COLO668 (cell line): ENCODE results near the gene ADCY10.

ENCODE experiments used
- DNase-seq: peaks from one replicate; lab custom pipeline; 2025; ENCODE audit not compliant: unreplicated experiment; lab: John Stamatoyannopoulos, UW

The ADCY10 gene

DNA sequence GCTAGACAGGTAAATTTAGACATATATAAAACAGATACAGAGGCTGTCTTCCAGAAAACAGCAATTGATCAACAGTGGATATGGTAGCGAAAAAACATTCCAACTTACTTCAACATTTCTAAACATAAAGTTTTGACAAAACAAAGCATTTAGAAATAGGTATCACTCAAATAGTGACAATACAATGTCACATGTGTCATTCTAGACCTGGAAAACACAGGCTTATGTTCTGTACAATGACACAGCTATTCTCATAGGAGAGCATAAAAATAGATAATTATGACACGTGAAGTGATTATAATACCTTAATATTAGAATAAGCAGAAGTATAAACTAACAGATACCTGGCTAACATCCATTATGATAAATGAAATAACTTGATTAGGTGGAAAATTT is 14.5 kb upstream of the ADCY10 start:
- DNase-seq = no peak

DNA sequence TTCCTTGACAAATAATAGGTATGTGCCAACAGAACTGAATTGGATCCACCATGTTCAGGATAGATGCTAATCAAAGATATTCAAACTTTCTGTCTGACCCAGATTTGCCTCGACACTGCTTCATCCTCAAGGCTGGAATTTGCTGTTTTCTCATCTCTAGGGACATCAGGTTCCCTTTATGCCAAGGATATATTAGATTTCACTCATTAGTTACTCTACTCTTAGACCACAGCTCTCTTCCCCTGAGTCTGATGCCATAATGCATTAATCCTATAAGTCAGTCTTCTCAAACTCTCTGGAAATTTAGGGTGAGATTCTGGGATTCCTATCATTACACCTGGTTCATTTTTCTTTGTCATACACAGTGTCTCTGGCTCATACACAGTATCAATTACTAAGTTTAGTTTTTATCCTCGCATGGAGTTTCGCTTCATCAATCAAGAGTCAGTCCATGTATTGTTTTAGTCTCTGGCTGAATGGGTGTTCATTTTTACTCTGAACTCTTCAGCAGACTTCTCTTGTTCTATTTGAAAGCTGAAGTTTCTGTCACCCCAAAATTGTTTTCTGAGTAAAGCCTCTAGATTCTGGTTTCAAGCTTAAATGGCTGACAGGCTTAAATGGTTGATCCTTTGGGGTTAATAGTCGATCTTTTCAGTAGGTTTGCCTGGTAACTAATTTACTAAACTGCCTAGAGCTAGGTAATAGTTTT is 13.3 kb upstream of the ADCY10 start:
- no peak for DNase-seq

DNA sequence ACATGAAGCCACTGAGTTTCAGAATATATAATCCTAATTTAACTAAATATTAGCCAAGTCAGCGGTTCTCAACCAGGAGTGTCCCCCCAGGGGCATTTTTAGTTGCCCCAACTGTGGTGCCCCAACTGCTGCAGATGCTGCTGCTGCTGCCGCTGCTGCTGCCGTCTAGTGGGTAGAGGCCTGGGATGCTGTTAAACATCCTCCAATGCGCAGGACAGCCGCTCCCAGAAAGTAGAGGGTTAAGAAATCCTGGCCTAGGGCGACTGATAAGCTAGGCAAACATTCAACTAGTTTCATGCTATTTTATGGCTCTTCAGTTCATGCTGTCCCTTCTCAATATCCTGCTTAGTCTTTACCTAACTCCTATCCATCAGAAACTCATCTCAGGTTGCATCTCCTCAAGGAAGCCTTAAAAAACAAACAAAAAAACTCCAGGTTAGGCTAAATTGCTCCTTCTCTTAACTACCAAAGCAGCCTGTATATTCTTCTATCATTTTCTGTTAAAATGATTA is 12.6 kb upstream of the ADCY10 start:
- DNase-seq = no peak

DNA sequence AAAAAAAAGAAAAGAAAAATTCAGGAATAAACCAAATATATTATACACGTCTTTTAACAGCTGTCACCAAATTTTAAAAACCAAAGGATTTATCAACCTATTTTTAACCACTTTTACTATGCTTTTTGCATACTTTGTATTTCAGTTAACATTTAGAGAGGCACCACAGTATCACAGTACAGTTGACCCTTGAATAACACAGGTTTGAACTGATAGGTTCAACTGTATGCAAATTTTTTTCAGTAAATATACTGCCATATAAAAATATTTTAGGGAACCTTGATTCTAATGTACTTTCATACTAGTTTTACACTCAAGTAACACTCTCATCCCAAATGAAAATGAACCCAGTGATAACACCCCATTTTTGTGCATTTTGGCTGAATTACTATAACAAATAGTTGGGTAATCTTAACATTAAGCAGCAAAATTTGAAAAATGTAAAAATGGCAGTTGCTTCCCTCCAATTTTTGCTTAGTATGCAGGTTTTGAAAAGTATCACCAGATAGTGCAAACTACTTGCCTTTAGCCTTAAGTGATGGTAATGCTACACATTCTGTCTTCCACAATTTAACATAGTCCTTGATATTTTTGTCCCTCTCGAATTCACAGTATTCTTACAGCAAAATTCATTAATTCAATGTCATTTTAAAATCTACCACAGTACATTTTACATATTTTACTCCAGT is 10.8 kb upstream of the ADCY10 start:
- no peak for DNase-seq

DNA sequence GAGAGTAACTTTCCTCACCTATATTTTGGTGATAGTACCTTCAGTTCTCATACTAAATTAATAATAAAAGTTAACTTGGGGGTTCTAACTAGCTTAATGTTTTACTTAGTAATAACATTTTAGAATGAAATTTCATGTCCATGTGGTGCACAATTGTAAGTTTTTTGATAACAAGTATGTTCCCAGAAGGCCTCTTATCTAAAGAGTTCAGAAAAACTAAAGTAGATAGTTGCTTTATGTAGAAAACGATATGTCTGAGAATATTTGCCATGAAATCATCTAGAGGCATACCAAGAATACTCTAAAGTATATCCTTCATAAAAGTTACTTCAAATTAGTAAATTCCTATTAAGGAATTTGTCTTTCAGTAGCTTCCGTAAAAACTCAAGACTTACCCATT is 10.2 kb upstream of the ADCY10 start:
- no peak for DNase-seq

DNA sequence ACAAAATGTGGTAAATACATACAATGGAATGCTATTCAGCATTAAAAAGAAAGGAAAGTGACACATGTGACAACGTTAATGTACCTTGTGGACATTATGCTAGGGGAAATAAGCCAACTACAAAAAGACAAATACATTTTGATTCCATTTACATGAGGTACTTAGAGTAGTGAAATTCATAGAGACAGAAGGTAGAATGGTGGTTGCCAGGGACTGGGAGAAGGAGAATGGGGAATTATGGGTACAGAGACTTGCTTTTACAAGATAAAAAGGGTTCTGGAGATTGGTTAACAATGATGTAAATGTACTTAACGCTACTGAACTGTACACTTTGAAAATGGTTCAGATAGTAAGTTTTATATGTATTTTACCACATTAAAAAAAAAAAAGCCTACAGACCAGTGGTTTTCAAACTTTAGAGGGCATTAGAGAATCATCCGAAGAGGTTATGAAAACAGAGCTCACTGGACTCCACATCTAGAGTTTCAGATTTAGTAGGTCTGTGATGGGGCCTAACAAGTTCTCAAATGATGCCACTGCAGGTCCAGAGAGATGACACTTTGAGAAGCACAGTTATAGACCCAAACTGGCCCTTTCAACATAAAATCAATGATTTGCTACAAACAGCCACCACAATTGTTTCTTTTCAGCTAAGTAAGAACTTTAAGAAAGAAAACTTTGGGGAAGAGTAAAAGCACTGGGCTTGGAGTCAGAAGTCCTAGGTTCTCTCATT is 9.6 kb upstream of the ADCY10 start:
- no peak for DNase-seq

DNA sequence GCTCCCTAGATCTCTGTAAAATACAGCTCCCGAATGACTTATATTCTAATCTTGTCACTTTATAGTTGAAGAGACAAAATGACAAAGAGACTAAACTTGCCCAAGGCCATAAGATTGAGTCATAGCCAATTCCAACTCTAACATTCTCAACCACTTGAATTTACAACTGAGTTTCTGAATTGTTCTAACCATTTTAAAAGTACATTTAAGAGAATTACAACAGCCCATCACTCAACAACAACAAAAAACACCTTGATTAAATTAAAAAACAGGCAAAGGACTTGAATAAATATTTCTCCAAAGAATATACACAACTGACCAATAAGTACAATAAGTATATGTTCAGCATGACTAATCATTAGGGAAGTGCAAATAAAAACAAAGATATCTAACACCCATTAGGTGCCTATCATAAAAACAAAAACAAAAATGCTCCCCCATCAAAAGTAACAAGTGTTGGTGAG is 8.7 kb upstream of the ADCY10 start:
- DNase-seq = no peak

DNA sequence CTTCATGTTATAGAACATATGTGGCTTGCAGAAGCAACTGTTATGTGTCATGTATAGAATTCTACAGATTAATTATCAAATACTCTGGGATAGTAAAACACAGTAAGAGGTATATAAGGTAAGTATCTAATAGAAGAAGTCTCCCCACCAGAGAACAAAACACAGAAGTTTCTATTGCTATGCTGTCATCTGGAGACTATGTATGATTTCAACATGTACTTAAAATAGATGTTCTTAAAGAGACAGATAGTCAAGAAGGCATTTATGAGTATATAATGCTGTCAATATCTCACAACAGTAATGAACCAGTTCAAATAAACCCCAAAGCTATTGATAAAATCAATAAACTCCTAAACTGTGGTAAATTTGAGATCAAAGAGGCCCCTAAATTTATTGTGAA is 8.1 kb upstream of the ADCY10 start:
- no peak for DNase-seq

DNA sequence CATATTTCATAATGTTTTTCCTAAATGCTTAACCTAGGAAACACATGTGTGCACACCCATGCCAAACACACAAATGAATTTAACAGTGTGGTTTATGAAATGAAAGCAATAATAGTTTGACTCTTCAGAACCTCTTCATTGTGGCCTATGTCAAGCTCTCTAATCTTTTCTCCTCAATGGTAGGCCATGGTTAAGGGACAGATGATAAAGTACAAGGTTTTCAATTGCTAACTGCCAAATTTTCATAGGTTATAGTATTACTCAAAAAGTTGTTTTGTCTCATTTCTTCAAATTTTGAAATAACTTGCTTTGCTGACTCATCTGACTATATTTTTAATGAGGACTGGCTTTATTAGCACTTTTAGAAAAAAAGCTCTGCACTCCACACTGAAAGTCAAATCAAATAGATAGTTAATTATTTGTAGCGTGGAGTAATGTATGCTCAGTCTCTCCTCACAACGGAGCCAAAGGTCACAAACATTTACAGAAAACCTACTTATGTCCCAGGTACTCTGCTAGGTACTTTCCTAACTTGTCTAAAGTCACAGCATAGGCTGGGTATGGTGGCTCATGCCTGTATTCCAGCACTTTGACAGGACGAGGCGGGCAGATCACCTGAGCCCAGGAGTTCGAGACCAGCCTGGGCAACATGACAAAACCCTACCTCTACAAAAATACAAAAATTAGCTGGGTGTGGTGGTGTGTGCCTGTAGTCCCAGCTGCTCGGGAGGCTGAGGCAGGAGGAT is 3.0 kb upstream of the ADCY10 start:
- no peak for DNase-seq

DNA sequence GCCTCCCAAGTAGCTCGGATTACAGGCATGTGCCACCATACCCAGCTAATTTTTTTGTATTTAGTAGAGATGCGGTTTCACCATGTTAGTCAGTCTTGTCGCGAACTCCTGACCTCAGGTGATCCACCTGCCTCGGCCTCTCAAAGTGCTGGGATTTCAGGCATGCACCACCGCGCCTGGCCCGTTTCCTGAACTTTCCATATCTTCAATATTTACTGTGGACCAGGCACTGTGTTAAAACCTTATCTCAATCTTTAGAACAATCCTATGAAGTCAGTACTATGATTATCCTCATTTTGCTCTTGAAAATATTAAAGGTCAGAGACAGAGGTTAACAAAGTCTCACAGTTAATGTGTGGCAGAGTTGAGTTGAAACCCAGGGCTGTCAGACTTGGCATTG is 1.6 kb upstream of the ADCY10 start:
- DNase-seq = no peak

DNA sequence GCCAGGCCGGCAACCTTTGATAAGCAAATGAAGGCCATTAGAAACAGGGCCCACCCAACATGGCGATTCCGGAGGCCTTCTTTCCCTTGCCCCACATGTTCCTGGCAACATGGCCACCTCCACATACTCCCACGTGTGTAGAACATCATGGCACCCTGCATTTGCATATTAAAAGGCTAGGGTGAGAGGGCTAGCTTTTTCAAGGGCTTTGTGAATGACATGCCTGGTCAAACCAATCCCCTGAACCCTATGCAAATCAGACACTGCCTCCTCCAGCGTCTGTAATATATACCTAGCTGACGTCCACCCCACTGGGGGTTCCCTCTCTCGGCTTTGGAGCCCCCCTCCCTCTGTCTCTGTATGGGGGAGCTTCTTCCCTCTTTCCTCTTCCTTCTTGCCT is 1.6 kb downstream of the ADCY10 start:
- DNase-seq = no peak

DNA sequence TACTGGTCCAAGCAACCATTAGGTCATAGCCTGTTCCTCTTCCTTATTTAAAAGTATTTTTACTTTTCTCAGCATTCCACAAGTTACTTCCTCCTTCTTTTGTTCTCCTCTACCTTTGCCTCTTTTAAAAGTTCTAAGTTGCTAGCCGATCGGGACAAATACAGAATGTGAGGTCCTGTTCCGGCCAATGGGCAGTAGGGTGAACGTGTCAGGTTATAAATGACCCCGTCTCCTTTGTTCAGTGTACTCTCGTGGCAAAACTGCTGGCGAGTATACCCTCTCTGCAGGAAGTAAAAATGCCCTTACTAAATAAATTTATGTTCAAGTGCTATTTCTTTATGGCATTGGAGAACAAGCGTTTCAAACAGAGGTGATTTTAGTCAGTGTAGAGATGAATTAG is 2.5 kb downstream of the ADCY10 start:
- no peak for DNase-seq

DNA sequence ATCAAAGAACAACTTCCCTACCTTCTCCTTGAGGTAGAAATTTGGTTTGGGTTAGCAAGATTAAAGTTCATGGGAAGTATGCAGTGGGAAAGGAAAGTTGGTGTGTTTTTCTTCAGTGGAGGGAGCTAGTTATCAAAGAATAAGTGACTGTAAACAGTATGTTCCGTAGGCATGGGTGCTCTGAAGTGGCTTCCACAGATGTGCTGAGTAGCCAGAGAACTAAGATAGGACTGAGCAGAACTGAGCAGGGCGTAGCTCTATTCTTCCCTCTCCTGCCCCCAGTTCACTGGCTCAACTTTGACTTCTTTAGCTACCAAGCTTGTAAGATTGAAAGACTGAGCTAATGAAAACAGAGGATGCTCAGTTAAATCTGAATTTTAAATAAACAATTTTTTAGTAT is 3.4 kb downstream of the ADCY10 start:
- DNase-seq = no peak

DNA sequence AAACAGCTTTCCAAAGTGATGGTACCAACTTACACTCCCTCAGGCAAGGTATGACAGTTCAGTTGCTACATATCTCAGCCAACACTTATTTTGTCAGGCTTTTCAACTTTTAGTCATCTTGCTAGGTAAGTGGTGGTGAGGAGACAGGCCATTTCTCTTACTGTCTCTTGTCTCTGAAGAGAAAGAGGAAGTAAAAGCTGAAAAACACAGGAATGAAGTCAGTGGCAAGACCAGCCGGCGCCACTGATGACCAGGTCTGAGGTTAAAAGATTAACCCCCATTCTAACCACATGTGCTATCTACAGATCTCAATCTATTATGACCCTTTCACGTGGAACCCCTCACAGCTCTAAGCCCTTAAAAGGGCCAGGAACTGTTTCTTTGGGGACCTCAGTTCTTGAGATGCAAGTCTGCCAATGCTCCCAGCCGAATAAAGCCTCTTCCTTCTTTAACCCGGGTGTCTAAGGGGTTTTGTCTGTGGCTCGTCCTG is 4.2 kb downstream of the ADCY10 start:
- no peak for DNase-seq

DNA sequence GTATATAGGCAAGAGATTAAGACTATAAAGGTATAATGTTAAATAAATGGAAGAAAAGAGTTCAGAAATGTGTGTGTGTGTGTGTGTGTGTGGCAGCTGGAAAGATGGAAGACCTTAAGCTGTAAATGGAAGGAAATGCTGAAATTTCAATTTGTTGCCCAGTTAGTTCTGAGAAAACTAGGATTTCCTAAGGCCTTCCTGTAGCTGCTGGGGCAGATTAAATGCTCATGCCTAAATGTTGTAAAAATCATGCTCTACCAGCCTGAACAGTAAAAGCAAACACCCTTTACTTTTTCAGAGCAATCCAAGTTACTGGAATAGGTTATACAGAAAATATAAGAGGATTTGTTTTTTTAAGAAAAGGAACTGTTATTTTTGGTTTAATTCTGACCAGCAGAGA is 8.3 kb downstream of the ADCY10 start:
- no peak for DNase-seq

DNA sequence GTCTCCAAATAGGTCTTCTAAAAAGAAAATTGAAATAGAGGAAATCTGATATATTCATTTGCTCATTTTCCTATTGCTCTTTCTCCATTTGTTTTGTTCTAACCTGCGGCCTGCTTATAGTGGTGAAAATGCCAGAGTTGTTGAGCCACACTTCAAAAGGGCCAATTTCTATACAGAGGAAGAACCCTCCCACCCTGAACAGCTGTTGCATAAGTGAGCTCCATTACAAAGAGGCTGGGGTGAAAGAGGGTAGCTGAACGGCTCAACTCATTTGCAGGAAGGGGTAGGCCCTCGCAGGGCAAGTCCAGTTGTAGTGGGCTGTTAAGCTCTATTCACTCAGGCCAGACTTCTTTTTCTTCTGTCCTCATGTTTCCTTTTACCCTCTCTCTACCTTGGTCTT is 8.8 kb downstream of the ADCY10 start:
- DNase-seq = no peak

DNA sequence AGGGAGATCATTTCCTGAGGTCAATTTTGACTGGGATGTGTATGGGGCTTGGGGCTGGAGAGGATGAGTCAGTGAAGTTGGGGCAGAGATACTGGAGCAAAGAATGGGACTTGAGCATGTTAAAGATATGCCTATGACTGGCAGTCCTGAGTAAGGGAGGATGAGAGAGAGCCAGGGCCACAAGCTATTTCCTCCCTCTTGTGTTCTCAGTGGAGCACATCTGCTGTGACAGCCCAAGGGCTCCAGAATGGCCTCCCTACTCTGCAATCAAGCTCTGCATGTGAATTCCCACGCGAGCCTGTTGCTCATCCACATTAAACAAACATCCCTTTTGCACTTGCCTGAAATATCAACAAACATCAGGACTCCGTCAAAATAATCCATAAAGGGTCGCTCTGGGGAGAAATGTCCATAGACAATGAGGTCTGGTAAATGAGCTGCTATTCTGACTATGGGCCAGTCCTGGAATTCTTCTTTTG is 9.2 kb downstream of the ADCY10 start:
- DNase-seq = peak; percentile 54

DNA sequence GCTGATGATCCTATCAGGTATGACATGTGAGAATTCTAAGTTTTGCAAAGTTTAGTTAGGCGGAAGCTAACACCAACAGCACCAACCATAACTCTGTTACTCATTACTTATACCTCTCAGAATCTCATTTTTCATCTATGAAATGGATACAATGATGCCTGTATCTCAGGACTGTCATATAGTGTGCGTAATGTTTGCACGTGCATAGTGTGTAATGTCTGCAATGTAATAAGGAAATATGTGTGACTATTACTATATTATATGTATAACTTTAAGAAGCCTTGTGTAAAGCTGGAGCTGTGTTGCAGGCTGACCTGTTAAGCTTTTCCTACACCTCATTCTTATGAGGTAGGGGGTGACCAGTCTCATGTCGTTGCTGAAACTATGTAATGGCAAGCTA is 13.0 kb downstream of the ADCY10 start:
- DNase-seq = no peak

DNA sequence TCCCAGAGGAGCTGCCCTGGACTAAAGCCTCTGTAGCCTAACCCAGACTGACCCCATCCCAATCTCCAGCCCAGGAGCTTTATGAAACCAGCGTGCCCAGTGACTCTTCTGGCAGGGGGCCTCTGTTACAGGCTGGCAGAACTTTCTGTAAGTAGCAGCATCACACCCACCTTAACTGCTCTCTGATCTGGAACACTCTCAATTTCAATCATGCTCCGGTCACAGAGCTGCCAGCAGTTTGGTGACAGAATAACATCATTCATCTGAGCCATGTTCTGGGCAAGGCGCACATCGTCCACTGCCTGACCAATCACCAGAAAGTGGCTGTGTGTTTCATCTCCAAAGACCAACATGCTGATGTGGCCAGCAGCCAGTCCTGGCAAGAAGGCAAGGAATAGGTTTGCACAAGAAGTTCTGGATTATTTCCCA is 14.7 kb downstream of the ADCY10 start:
- no peak for DNase-seq

DNA sequence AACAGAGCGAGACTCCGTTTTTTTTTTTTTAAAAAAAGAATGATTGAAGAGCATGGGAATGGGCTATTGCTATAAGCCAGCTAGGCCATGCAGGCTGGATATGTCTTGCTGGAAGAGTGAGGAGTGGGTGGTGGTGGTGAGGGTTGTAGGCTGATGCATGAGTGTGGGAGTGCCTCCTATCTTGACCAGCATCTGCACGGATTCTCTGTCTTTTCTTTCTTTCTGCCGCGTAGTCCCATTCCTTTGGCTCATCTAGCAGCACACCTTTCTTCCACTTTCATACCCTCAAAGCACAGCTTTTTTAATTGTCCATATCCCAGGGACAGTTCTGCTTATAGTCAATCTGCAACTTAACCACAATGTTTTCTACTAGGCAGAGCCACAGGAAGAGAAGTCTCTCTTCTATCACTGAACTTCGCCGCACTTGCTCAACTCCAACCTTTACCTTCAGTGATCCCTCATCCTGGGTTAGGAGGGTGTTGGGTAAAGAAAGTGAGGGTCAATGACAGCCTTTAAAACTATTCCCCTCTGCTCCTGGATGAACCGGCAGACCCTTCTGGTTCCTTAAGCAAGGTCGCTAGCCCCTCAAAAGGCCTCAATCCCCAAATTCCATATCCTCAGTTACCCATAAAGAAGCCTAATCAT is 15.2 kb downstream of the ADCY10 start:
- no peak for DNase-seq
